T-helper 2 cell treated with Interferon-gamma antibody and Interleukin-4, amounts not matched to agents 5 μg/mL and 100 μg/mL, for 36 hours (primary cell): ENCODE measurements around the gene ADGRG2.
A peak's percentile ranks its signal among the peaks of the same experiment; 100 is the strongest.
"Not testable (repeated sequence)": the region's sequence is repeated elsewhere in the genome, so short reads cannot be mapped to it uniquely, and the experiment has no call there.

Experiments used
- DNase-seq: peaks from one replicate; pipeline ENCODE4 v3.0.0; 2021; ENCODE audit warnings: low spot score
- H3K27ac Mint-ChIP-seq: one replicate; pipeline ENCODE4 v1.8.0; 2021; ENCODE audit warnings: mild to moderate bottlenecking, mixed read lengths
- H3K27me3 Mint-ChIP-seq: one replicate; pipeline ENCODE4 v1.8.0; 2021; ENCODE audit warnings: low read depth, mixed read lengths
- H3K36me3 Mint-ChIP-seq: one replicate; pipeline ENCODE4 v1.8.0; 2021; ENCODE audit warnings: low read depth, mixed read lengths
- H3K4me1 Mint-ChIP-seq: one replicate; pipeline ENCODE4 v1.8.0; 2021; ENCODE audit warnings: low read depth, mixed read lengths
- H3K4me3 Mint-ChIP-seq: one replicate; pipeline ENCODE4 v1.8.0; 2022; ENCODE audit warnings: mild to moderate bottlenecking, moderate library complexity, mixed read lengths
- H3K9me3 Mint-ChIP-seq: one replicate; pipeline ENCODE4 v1.8.0; 2021; ENCODE audit warnings: mixed read lengths

ADGRG2 gene

GRCh38 chrX:19005909-19006308 is 116.4 kb downstream of the ADGRG2 start:
- H3K36me3 Mint-ChIP-seq, result no peaks in the 10 kb centered on the region
- no peak overlapping the region for H3K27ac Mint-ChIP-seq
- no peak for DNase-seq
- H3K4me3 Mint-ChIP-seq, result no peak overlapping the region
- no peaks in the 10 kb centered on the region for H3K9me3 Mint-ChIP-seq
- no peaks in the 10 kb centered on the region for H3K27me3 Mint-ChIP-seq
- no peaks in the 10 kb centered on the region for H3K4me1 Mint-ChIP-seq

GRCh38 chrX:19003756-19004155 is 118.5 kb downstream of the ADGRG2 start:
- no peak overlapping the region for H3K27ac Mint-ChIP-seq
- no peaks in the 10 kb centered on the region for H3K9me3 Mint-ChIP-seq
- H3K4me3 Mint-ChIP-seq, result no peak overlapping the region
- no peaks in the 10 kb centered on the region for H3K36me3 Mint-ChIP-seq
- DNase-seq, result no peak
- no peaks in the 10 kb centered on the region for H3K4me1 Mint-ChIP-seq
- H3K27me3 Mint-ChIP-seq, result no peaks in the 10 kb centered on the region

- H3K4me3 Mint-ChIP-seq, result no peak overlapping the region
Measured at GRCh38 chrX:18998653-18999052, 123.6 kb downstream of the ADGRG2 start.

DNA sequence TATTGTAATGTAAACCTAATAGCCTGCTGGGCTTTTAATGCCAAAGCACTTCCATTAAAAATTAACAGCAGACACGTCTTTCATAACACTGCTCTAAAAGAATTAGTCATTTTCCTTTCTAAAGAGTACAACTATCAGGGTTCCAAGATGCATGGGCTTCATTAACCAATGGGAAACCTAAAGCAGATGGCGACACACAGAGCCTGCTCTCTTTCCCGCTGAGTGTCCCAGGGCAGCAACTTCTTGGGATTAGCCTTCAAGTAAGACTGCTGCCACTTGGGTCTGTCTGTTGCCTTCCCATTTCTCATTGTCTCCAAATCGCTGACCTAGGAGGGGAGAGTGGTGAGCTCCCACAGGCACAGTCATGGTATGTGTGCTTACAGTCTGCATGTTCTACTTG is 124.4 kb downstream of the ADGRG2 start:
- Mint-ChIP-seq H3K9me3 (no peaks in the 10 kb centered on the region), H3K27me3 (no peaks in the 10 kb centered on the region), H3K36me3 (no peaks in the 10 kb centered on the region), H3K27ac (no peak overlapping the region), H3K4me1 (no peaks in the 10 kb centered on the region), H3K4me3 (no peak overlapping the region)
- DNase-seq, result no peak

More at GRCh38 chrX:18998653-18999052, 123.6 kb downstream of the ADGRG2 start:
- H3K9me3 Mint-ChIP-seq, result no peaks in the 10 kb centered on the region
- no peaks in the 10 kb centered on the region for H3K36me3 Mint-ChIP-seq
- DNase-seq, result no peak
- no peak overlapping the region for H3K27ac Mint-ChIP-seq
- no peaks in the 10 kb centered on the region for H3K27me3 Mint-ChIP-seq
- no peaks in the 10 kb centered on the region for H3K4me1 Mint-ChIP-seq

GRCh38 chrX:18996536-18996935 is 125.7 kb downstream of the ADGRG2 start:
- Mint-ChIP-seq H3K4me1 (no peaks in the 10 kb centered on the region), H3K36me3 (no peaks in the 10 kb centered on the region), H3K27me3 (no peaks in the 10 kb centered on the region), H3K4me3 (no peak overlapping the region), H3K9me3 (no peaks in the 10 kb centered on the region), H3K27ac (no peak overlapping the region)
- DNase-seq, result no peak

- Mint-ChIP-seq H3K27ac (no peak overlapping the region), H3K9me3 (no peaks in the 10 kb centered on the region), H3K36me3 (no peaks in the 10 kb centered on the region), H3K27me3 (no peaks in the 10 kb centered on the region), H3K4me1 (no peaks in the 10 kb centered on the region), H3K4me3 (no peak overlapping the region)
- DNase-seq, result no peak
Measured at GRCh38 chrX:18995221-18995620, 127.0 kb downstream of the ADGRG2 start.

DNA sequence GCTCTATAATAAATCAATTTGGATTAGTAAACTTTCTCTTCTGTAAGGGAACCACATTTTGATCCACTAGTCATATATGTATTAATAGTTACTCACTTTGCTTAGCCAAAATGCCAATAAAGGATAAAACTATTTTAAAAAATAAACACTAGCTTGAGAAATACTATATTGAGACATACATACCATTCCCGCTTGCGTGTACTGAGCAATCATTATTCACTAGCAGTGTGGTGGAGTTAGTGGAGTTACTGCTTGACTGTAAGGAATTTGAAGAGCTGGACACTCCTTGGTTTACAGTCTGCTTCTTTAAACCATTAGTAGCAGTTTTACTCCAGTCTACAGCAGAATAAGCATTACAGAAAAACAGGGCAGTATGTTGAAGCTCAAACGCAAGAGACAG is 127.6 kb downstream of the ADGRG2 start:
- Mint-ChIP-seq H3K4me1 (no peaks in the 10 kb centered on the region), H3K9me3 (no peaks in the 10 kb centered on the region), H3K27ac (no peak overlapping the region), H3K4me3 (no peak overlapping the region), H3K27me3 (no peaks in the 10 kb centered on the region), H3K36me3 (no peaks in the 10 kb centered on the region)
- no peak for DNase-seq

DNA sequence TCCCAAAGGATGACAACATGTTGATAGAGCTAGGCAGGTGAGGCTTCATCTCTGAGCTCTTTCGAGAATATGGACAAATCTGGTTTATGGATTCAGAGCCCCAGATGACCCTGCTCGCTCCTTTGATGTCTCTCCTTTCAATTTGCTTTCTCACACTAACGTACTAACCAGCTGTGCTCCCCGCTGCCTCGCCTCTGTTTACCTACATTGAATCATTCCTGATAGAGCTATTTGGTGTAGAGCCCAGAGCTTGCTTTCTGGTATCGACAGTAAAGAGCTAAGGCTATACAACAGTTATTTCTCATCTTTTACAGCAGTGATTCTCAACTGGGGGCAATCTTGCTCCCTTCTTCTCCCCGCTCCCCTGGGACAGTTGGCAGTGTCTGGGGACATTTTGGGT is 129.4 kb downstream of the ADGRG2 start:
- Mint-ChIP-seq H3K4me1 (no peaks in the 10 kb centered on the region), H3K4me3 (no peak overlapping the region), H3K36me3 (no peaks in the 10 kb centered on the region), H3K9me3 (no peaks in the 10 kb centered on the region), H3K27me3 (no peaks in the 10 kb centered on the region), H3K27ac (no peak overlapping the region)
- no peak for DNase-seq

- Mint-ChIP-seq H3K4me3 (peak overlapping the region; percentile 88), H3K27ac (peak overlapping the region; percentile 85), H3K27me3 (no peaks in the 10 kb centered on the region), H3K9me3 (no peaks in the 10 kb centered on the region), H3K36me3 (no peaks in the 10 kb centered on the region), H3K4me1 (peaks cover 9% of the 10 kb centered on the region)
- no peak for DNase-seq
Measured at GRCh38 chrX:18985186-18985435, 137.2 kb downstream of the ADGRG2 start.

GRCh38 chrX:18984381-18985185 is 137.7 kb downstream of the ADGRG2 start:
- H3K27me3 Mint-ChIP-seq, result no peaks in the 10 kb centered on the region

DNA sequence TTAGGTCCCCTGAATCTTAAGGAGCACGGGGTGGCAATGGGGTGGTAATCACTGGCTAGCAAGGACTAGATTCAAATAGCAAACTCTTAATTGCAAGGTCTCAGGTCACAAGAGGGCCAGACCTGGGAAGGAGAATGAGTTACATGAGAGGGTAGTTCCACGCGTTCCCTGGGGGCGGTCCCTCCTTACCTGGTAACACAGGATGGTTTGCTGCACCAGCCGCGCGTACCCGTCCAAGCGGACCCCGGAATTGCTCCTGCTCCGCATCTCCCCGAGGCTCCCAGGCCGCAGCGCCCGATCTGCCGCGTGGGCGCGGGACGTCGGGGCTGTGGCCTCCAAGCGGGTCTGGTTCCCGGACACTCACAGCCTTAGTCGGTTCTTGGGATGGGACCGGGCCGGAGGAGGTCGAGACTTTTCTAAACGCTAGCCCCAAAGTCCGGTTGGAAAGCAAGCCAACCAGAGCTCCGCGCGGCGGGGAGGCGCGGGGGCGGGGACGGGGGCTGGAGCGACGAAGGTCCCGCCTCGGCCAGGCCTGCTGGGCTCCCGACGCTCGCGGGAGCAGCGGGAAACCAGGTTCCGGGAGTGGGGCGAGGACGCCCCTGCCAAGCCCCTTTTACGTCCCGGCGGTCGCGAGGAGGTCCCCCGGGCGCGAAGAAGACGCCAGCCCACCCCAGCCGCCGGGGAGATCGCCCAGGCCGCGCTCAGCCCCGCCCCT is 138.4 kb downstream of the ADGRG2 start, which contains the start of gene PHKA2:
Gene PHKA2 (minus strand): TSS at position 449 of the 715 bp plus-strand sequence. CDS start 182 bp downstream, at position 267.
- no peaks in the 10 kb centered on the region for H3K36me3 Mint-ChIP-seq
- DNase-seq, result no peak

More at GRCh38 chrX:18984381-18985185, 137.7 kb downstream of the ADGRG2 start:
- Mint-ChIP-seq H3K36me3 (no peaks in the 10 kb centered on the region), H3K4me1 (peaks cover 9% of the 10 kb centered on the region), H3K4me3 (peak overlapping the region; percentile 88), H3K27ac (peak overlapping the region; percentile 85), H3K9me3 (no peaks in the 10 kb centered on the region)
- peak; percentile 79 for DNase-seq

DNA sequence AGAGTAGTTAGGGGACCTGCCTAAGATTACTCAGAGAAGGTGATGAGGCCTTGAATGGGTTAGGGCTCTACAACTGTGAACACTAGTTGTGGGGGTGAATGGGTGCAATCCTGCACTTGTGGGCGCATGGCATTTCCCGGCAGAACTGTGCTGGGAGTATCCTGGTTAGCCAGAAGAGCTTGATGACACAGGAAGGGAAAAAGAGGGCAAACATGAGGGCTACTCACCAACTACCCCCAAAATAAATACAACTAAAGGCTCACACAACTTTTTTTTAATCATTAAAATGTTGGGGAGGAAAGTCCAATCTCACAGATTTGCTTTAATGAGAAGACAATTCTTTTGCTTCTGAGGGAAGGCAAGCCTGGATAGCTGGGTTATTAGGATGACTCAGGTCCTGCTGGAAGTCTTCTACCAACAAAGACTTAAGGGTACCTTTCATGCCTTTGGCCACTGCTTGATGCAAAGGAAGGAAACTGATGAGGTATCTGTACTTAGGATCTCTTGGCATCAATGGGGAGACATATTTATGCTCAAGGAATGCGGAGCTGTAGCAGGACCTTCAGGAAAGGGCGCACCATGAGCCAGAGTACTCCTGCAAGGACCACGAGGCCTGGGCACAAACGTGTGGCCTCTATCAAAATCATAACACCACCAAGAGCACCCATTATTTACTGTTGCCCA is 141.0 kb downstream of the ADGRG2 start:
- Mint-ChIP-seq H3K4me1 (peaks cover 9% of the 10 kb centered on the region), H3K9me3 (no peaks in the 10 kb centered on the region), H3K27me3 (no peaks in the 10 kb centered on the region), H3K36me3 (no peaks in the 10 kb centered on the region), H3K27ac (no peak overlapping the region), H3K4me3 (no peak overlapping the region)
- DNase-seq, result no peak

More for the DNA sequence above, 138.4 kb downstream of the ADGRG2 start, which contains the start of gene PHKA2:
- H3K4me3 Mint-ChIP-seq, result peak within 1 kb of the TSS; percentile 88
- peak within 1 kb of the TSS; percentile 85 for H3K27ac Mint-ChIP-seq
- no peaks in the 10 kb centered on the region for H3K27me3 Mint-ChIP-seq
- peaks cover 9% of the 10 kb centered on the region for H3K4me1 Mint-ChIP-seq
- no peaks in the 10 kb centered on the region for H3K9me3 Mint-ChIP-seq

GRCh38 chrX:18980262-18980661 is 142.0 kb downstream of the ADGRG2 start:
- H3K4me1 Mint-ChIP-seq, H3K27ac Mint-ChIP-seq, H3K27me3 Mint-ChIP-seq, H3K36me3 Mint-ChIP-seq, H3K4me3 Mint-ChIP-seq, H3K9me3 Mint-ChIP-seq, DNase-seq: not testable (repeated sequence)

DNA sequence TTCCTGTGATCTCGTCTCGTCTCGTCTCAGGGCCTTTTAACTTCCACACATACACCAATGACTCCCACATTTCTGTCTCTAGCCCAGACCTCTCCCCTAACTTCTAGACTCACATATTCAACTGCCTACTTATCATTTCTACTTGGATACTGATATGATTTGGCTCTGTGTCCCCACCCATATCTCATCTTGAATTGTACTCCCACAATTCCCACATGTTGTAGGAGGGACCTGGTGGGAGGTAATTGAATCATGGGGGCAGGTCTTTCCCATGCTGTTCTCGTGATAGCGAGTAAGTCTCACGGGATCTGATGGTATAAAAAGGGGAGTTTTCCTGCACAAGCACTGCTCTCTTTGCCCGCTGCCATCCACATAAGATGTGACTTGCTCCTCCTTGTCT is 147.3 kb downstream of the ADGRG2 start:
- DNase-seq, result no peak
- H3K27ac Mint-ChIP-seq, result no peak overlapping the region
- H3K4me1 Mint-ChIP-seq, result no peaks in the 10 kb centered on the region
- H3K4me3 Mint-ChIP-seq, result no peak overlapping the region
- no peaks in the 10 kb centered on the region for H3K9me3 Mint-ChIP-seq
- H3K27me3 Mint-ChIP-seq, result no peaks in the 10 kb centered on the region
- H3K36me3 Mint-ChIP-seq, result no peaks in the 10 kb centered on the region
